ENCODE results near the gene CCDC177. TPM values are rescaled to one million over a fixed set of nuclear protein-coding genes. Genes with fewer than 3 reads are reported as not detected.

CCDC177 gene
- not detected in 2 replicates for total RNA-seq

DNA sequence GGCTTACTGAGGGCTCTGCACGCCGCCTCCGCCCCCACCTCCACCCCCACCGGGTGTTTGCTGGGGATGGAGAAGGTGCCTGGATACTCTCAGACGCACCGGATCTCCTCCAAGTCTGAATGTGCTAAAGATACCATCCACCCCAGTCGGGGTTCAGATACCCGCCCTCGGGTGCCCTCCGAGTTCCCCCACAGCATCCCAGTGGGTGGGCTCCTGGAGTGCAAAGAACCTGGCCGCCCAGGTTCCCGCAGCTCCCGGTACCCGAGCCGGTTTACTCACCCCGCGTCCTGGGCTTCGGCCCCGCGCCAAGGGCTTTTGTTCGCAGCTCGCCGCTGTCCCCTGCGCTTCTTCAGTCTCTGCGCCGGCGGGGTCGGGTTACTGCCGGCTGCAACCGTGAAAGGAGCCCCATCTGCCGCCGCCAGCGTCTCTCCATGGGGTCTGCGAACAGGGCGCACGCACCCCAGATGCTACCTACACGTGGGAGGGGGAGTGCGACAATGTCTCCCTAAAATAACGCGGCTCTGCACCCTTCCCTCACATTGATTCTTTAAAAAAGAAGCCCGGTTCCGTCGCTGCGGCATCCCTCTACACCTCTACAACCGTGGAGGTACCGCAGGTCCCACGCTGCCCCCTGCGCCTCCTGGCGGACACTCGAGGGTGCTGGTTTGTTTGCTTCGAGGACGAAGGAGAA is at the start of gene CCDC177:
TSS of gene CCDC177 (minus strand) at position 609 of the 691 bp plus-strand sequence. CDS start 1,249 bp downstream, outside the sequence.

GRCh38 chr14:69611172-69612013 is 36.7 kb upstream of the CCDC177 start, which contains the start of gene SUSD6:
Gene SUSD6 (plus strand): TSS chr14:69611596. CDS start chr14:69658593, 46,997 bp downstream.

Other genes starting within 250 kb of the CCDC177 start
- gene ERH, start 176.6 kb downstream of the CCDC177 start, total RNA-seq: 67.9 and 115 TPM in 2 replicates
- gene SLC39A9, start 176.2 kb downstream of the CCDC177 start, total RNA-seq: 59.4 and 62.9 TPM in 2 replicates
- gene PLEKHD1, start 90.1 kb downstream of the CCDC177 start, total RNA-seq: not detected in 2 replicates
- gene SUSD6, start 36.7 kb upstream of the CCDC177 start, total RNA-seq: 13.4 and 26.5 TPM in 2 replicates
- gene SRSF5, start 192.3 kb upstream of the CCDC177 start, total RNA-seq: 104 and 120 TPM in 2 replicates
- not detected in 2 replicates for gene SLC10A1, start 222.4 kb upstream of the CCDC177 start, total RNA-seq

Data from hair follicular keratinocyte (primary cell).